GM19193 (cell line): ENCODE measurements around the gene MSMB.

Experiments used
- POLR2A ChIP-seq: IDR thresholded peaks from 4 replicates; pipeline ENCODE4 v1.6.1; 2011; ENCODE audit not compliant: insufficient read depth, insufficient read length; ENCODE audit errors: extremely low read depth

MSMB gene

GRCh38 chr10:46012746-46013145 lies 33.3 kb downstream of the MSMB start:
- no peak for TF ChIP-seq POLR2A

- no peak for TF ChIP-seq POLR2A
Measured at GRCh38 chr10:46006219-46006618, 39.9 kb downstream of the MSMB start.

GRCh38 chr10:46005383-46005782 lies 40.7 kb downstream of the MSMB start:
- TF ChIP-seq POLR2A, result no peak

GRCh38 chr10:46004963-46005362 lies 41.1 kb downstream of the MSMB start:
- TF ChIP-seq POLR2A, result no peak

- no peak for TF ChIP-seq POLR2A
Measured at GRCh38 chr10:46002916-46003693, 43.0 kb downstream of the MSMB start.

GRCh38 chr10:46001187-46001756 lies 44.8 kb downstream of the MSMB start:
- no peak for TF ChIP-seq POLR2A

- no peak for TF ChIP-seq POLR2A
Measured at GRCh38 chr10:46000538-46000937, 45.5 kb downstream of the MSMB start.

GRCh38 chr10:45997994-45998763 lies 47.9 kb downstream of the MSMB start:
- no peak for TF ChIP-seq POLR2A

GRCh38 chr10:45997557-45997956 lies 48.5 kb downstream of the MSMB start:
- TF ChIP-seq POLR2A, result no peak
